IPS DF 6.9 (cell line): ENCODE data around the gene TMEM88.

ENCODE experiments used
- DNase-seq: peaks from one replicate; pipeline ENCODE4 v3.0.0-alpha.2; 2013; ENCODE audit warnings: low read depth, low spot score
- H3K27ac ChIP-seq: one replicate; pipeline ENCODE4 v1.5.1; 2013; ENCODE audit warnings: low read length, control low read depth
- H3K27me3 ChIP-seq: 2 replicates; pipeline ENCODE4 v1.6.1; 2013; ENCODE audit warnings: mild to moderate bottlenecking, low read length; ENCODE audit not compliant: control insufficient read depth, insufficient read depth
- H3K36me3 ChIP-seq: 2 replicates; pipeline ENCODE4 v1.6.1; 2013; ENCODE audit warnings: low read length; ENCODE audit not compliant: control insufficient read depth, insufficient read depth
- H3K4me1 ChIP-seq: 2 replicates; pipeline ENCODE4 v1.6.1; 2013; ENCODE audit warnings: low read length; ENCODE audit not compliant: control insufficient read depth, insufficient read depth
- H3K4me3 ChIP-seq: 2 replicates; pipeline ENCODE4 v1.5.1; 2013; ENCODE audit warnings: mild to moderate bottlenecking, low read length
- H3K9me3 ChIP-seq: 2 replicates; pipeline ENCODE4 v1.6.1; 2013; ENCODE audit warnings: low read length, inconsistent platforms; ENCODE audit not compliant: control insufficient read depth, insufficient read depth
- WGBS: extraction: QIAGEN DNeasy Blood & Tissue Kit; methylation state at CpG from one replicate; pipeline ENCODE4 v1.1.7; 2013; ENCODE audit warnings: mixed read lengths, missing lambda C conversion rate; ENCODE audit not compliant: insufficient read length, insufficient coverage; 5-methylcytosine and 5-hydroxymethylcytosine counted together

TMEM88 gene

DNA sequence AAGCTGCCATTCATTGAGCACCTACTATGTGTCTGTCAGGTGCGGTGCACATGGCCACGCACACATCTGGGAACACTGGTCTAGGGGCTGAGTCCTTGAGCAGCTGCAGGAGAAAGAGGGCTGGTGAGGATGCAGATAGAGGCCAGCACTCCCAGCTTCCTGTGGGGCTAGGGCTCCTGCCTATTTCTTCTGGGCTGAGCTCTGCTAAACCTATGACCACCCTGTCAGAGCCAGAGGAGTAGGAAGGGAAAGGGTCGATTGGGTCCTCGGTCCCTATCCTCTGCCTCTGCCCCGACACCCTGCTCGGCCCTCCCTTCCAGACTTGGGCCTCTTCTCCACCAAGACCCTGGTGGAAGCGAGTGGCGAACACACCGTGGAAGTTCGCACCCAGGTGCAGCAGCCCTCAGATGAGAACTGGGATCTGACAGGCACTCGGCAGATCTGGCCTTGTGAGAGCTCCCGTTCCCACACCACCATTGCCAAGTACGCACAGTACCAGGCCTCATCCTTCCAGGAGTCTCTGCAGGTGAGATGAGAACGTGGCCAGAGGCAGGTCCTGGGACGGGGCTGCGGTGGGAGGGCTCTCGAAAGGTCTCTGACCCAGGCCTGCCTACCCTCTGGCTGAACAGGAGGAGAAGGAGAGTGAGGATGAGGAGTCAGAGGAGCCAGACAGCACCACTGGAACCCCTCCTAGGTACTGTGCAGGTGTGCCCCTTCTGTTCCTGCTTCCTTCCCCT is 4.0 kb upstream of the TMEM88 start:
- Histone ChIP-seq H3K9me3 (no peaks in the 10 kb centered on the region), H3K4me3 (peak overlapping the region; percentile 49; the same call in 1 of the 2 replicates), H3K27me3 (peaks cover 24% of the 10 kb centered on the region), H3K27ac (no peak overlapping the region), H3K36me3 (no peaks in the 10 kb centered on the region; the same call in 1 of the 2 replicates), H3K4me1 (peaks cover 13% of the 10 kb centered on the region)
- DNase-seq: no peak
- WGBS: no CpG with 5 or more reads among the region's 17 CpGs

DNA sequence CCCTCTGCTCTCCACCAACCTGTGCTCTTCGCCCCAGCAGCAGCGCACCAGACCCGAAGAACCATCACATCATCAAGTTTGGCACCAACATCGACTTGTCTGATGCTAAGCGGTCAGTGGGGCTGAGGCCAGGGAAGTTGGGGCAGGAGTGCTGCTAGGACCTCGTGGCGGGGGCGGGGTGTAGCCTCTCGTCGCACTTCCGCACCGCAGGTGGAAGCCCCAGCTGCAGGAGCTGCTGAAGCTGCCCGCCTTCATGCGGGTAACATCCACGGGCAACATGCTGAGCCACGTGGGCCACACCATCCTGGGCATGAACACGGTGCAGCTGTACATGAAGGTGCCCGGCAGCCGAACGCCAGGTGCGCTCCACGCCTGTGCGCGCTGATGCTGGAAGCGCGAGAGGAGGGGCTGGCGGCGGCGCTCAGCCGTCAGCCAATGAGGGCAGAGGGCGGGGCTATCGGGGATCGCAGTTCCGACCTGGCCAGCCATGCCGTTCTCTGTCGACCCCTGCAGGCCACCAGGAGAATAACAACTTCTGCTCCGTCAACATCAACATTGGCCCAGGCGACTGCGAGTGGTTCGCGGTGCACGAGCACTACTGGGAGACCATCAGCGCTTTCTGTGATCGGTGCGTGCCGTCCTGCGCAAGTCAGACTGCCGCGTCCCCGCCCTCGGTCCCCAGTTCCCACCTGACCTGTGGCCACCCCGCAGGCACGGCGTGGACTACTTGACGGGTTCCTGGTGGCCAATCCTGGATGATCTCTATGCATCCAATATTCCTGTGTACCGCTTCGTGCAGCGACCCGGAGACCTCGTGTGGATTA is 3.2 kb upstream of the TMEM88 start:
- no peaks in the 10 kb centered on the region; the same call in 1 of the 2 replicates for H3K36me3 ChIP-seq

DNA sequence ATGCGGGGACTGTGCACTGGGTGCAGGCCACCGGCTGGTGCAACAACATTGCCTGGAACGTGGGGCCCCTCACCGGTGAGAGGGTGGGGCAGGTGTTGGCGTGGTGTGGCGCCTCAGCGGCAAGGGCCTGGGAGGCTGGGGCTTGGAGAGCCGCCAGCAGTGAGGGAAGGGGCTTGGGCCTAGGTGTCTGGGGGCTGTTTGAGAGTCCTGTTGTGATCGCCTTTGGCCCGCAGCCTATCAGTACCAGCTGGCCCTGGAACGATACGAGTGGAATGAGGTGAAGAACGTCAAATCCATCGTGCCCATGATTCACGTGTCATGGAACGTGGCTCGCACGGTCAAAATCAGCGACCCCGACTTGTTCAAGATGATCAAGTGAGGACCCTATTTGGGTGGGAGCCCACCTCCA is 2.6 kb upstream of the TMEM88 start:
- H3K27ac ChIP-seq: no peak overlapping the region
- no peak overlapping the region for H3K4me3 ChIP-seq
- no peaks in the 10 kb centered on the region; the same call in 1 of the 2 replicates for H3K36me3 ChIP-seq
- DNase-seq: no peak
- peaks cover 13% of the 10 kb centered on the region for H3K4me1 ChIP-seq
- no peaks in the 10 kb centered on the region for H3K9me3 ChIP-seq
- no CpG with 5 or more reads among the region's 20 CpGs for WGBS
- peaks cover 30% of the 10 kb centered on the region for H3K27me3 ChIP-seq

More for the DNA sequence above, 3.2 kb upstream of the TMEM88 start:
- Histone ChIP-seq H3K27ac (no peak overlapping the region), H3K9me3 (no peaks in the 10 kb centered on the region), H3K4me3 (peak overlapping the region; percentile 49; the same call in 1 of the 2 replicates), H3K4me1 (peaks cover 13% of the 10 kb centered on the region), H3K27me3 (peaks cover 30% of the 10 kb centered on the region)
- WGBS: no CpG with 5 or more reads among the region's 60 CpGs
- DNase-seq: no peak

DNA sequence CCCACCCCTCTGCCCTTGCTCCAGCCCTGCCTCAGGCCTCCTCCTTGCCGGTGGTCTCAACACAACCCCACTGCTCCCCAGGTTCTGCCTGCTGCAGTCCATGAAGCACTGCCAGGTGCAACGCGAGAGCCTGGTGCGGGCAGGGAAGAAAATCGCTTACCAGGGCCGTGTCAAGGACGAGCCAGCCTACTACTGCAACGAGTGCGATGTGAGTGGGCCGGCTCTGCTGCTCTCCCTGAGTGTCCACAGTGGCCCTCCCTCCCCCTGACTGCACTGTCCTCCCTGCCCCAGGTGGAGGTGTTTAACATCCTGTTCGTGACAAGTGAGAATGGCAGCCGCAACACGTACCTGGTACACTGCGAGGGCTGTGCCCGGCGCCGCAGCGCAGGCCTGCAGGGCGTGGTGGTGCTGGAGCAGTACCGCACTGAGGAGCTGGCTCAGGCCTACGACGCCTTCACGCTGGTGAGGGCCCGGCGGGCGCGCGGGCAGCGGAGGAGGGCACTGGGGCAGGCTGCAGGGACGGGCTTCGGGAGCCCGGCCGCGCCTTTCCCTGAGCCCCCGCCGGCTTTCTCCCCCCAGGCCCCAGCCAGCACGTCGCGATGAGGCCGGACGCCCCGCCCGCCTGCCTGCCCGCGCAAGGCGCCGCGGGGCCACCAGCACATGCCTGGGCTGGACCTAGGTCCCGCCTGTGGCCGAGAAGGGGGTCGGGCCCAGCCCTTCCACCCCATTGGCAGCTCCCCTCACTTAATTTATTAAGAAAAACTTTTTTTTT is 1.8 kb upstream of the TMEM88 start:
- Histone ChIP-seq H3K4me1 (peaks cover 13% of the 10 kb centered on the region), H3K27ac (no peak overlapping the region), H3K9me3 (no peaks in the 10 kb centered on the region), H3K4me3 (no peak overlapping the region), H3K36me3 (no peaks in the 10 kb centered on the region; the same call in 1 of the 2 replicates), H3K27me3 (peaks cover 30% of the 10 kb centered on the region)
- WGBS: no CpG with 5 or more reads among the region's 51 CpGs
- no peak for DNase-seq

DNA sequence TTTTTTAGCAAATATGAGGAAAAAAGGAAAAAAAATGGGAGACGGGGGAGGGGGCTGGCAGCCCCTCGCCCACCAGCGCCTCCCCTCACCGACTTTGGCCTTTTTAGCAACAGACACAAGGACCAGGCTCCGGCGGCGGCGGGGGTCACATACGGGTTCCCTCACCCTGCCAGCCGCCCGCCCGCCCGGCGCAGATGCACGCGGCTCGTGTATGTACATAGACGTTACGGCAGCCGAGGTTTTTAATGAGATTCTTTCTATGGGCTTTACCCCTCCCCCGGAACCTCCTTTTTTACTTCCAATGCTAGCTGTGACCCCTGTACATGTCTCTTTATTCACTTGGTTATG is 1.2 kb upstream of the TMEM88 start:
- Histone ChIP-seq H3K9me3 (no peaks in the 10 kb centered on the region), H3K27me3 (peaks cover 30% of the 10 kb centered on the region), H3K4me3 (no peak overlapping the region), H3K27ac (no peak overlapping the region), H3K4me1 (peaks cover 13% of the 10 kb centered on the region), H3K36me3 (no peaks in the 10 kb centered on the region; the same call in 1 of the 2 replicates)
- DNase-seq: no peak
- no CpG with 5 or more reads among the region's 21 CpGs for WGBS

DNA sequence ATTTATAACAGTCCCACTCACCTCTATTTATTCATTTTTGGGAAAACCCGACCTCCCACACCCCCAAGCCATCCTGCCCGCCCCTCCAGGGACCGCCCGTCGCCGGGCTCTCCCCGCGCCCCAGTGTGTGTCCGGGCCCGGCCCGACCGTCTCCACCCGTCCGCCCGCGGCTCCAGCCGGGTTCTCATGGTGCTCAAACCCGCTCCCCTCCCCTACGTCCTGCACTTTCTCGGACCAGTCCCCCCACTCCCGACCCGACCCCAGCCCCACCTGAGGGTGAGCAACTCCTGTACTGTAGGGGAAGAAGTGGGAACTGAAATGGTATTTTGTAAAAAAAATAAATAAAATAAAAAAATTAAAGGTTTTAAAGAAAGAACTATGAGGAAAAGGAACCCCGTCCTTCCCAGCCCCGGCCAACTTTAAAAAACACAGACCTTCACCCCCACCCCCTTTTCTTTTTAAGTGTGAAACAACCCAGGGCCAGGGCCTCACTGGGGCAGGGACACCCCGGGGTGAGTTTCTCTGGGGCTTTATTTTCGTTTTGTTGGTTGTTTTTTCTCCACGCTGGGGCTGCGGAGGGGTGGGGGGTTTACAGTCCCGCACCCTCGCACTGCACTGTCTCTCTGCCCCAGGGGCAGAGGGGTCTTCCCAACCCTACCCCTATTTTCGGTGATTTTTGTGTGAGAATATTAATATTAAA is 638 bp upstream of the TMEM88 start:
- no peak overlapping the region; the same call in 1 of the 2 replicates for H3K4me3 ChIP-seq
- H3K36me3 ChIP-seq: no peaks in the 10 kb centered on the region; the same call in 1 of the 2 replicates
- H3K9me3 ChIP-seq: no peaks in the 10 kb centered on the region
- DNase-seq: no peak
- peaks cover 14% of the 10 kb centered on the region for H3K4me1 ChIP-seq
- H3K27me3 ChIP-seq: peaks cover 30% of the 10 kb centered on the region
- no CpG with 5 or more reads among the region's 31 CpGs for WGBS
- no peak overlapping the region for H3K27ac ChIP-seq

DNA sequence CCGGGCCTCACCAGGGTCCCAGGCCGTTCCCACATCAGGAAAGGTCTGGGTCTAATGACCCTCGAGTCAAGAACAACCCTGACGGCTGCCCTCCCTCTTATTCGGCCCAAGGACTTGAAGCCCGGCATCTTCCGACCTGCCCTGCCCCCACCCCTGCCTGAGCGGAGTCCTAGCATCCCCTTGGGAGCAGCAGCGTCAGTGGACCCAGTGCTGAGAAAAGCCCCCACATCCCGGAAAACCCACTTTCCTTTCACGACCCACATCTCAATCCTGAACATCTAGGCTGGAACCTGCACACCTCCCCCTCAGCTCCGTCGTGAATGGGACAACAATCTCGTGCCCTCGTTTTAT is 769 bp downstream of the TMEM88 start:
- H3K27me3 ChIP-seq: peaks cover 30% of the 10 kb centered on the region
- no peak overlapping the region for H3K27ac ChIP-seq
- WGBS: no CpG with 5 or more reads among the region's 15 CpGs
- no peaks in the 10 kb centered on the region for H3K36me3 ChIP-seq
- no peak for DNase-seq
- H3K4me1 ChIP-seq: peaks cover 14% of the 10 kb centered on the region
- H3K9me3 ChIP-seq: no peaks in the 10 kb centered on the region
- H3K4me3 ChIP-seq: no peak overlapping the region; the same call in 1 of the 2 replicates

DNA sequence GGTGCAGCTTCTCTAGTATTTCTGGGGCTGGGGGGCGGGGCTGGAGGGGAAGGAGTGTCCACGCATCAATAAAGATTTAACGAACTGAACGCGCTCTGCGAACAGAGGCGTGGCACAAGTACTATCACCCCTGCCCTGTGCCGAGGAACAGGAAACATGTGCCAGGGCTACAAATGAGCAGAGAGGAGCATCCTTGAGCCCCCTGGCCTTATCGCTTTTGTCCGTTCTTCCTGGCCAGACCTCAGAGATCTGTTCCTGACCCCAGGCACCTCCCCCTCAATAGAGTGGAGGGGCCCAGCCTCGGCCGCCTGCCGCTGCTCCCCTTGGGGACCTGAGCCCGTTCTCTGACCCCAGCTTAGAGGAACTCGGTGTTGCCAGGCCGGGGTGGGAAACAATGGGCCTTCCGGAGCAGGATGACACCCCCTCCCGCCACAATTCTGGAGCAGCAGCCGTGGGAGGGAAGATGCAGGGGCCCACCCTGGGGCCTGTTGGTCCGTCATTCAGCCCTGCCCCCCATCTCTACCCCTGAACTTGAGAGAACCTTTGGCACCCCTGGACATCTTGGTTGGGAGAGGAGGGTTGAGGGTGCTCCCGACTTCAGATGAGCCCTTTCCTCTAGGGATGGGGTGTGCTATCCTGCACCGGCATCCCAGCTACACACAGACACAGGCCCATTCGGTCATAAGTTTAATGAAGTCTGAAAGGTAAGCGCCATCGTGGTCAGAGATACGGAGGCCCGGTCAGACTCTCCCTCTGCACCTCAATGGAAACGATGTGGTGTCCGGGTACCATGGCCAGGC is 1.3 kb downstream of the TMEM88 start:
- no peaks in the 10 kb centered on the region for H3K9me3 ChIP-seq
- H3K4me3 ChIP-seq: peak overlapping the region; percentile 72; the same call in 1 of the 2 replicates

More for the DNA sequence above, 1.3 kb downstream of the TMEM88 start:
- H3K27ac ChIP-seq: no peak overlapping the region
- WGBS: no CpG with 5 or more reads among the region's 29 CpGs
- H3K27me3 ChIP-seq: peaks cover 30% of the 10 kb centered on the region
- no peak for DNase-seq
- H3K36me3 ChIP-seq: no peaks in the 10 kb centered on the region
- H3K4me1 ChIP-seq: peaks cover 14% of the 10 kb centered on the region
